ENCODE results near the gene ANKRD42. TPM values are rescaled to one million over a fixed set of nuclear protein-coding genes. Genes with fewer than 3 reads are reported as not detected.

ANKRD42 gene
- total RNA-seq, 6 experiments from 2014 or later: 11.9 to 16.5 (median 13.1) TPM

DNA sequence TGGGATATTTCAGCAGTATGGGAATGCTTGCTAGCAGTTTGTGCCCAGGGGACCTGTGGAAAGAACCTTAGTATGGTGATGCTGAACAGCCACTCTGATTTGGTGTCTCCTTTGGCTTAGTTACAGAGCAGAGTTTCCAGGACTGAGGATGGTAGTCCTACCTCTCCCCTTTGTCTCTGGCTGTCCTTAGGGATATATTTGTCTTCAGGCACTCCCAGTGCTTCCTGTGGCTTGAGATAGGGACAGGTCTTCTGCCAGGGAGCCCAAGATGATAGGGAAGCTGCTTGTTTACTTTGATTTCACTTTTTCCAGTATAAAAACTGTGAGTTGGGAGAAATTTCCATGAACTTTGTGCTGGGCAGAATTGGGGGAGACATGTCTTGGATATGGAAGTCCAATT lies 28.2 kb downstream of the ANKRD42 start:
- Mint-ChIP-seq H3K36me3 (ENCODE audit: low read depth) (no peaks in the 10 kb centered on the region), H3K27me3 (ENCODE audit: insufficient read depth) (peaks cover 2% of the 10 kb centered on the region; the same call in 1 of the 2 replicates), H3K27ac (no peak overlapping the region), H3K4me1 (ENCODE audit: low read depth) (peaks cover 8% of the 10 kb centered on the region; the same call in 1 of the 2 replicates), H3K9me3 (no peaks in the 10 kb centered on the region), H3K4me3 (no peak overlapping the region)
- no peak for DNase-seq
- TF ChIP-seq, protein P1, sequence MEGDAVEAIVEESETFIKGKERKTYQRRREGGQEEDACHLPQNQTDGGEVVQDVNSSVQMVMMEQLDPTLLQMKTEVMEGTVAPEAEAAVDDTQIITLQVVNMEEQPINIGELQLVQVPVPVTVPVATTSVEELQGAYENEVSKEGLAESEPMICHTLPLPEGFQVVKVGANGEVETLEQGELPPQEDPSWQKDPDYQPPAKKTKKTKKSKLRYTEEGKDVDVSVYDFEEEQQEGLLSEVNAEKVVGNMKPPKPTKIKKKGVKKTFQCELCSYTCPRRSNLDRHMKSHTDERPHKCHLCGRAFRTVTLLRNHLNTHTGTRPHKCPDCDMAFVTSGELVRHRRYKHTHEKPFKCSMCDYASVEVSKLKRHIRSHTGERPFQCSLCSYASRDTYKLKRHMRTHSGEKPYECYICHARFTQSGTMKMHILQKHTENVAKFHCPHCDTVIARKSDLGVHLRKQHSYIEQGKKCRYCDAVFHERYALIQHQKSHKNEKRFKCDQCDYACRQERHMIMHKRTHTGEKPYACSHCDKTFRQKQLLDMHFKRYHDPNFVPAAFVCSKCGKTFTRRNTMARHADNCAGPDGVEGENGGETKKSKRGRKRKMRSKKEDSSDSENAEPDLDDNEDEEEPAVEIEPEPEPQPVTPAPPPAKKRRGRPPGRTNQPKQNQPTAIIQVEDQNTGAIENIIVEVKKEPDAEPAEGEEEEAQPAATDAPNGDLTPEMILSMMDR (IDR thresholded peaks at IDR 0.05): no peak

DNA sequence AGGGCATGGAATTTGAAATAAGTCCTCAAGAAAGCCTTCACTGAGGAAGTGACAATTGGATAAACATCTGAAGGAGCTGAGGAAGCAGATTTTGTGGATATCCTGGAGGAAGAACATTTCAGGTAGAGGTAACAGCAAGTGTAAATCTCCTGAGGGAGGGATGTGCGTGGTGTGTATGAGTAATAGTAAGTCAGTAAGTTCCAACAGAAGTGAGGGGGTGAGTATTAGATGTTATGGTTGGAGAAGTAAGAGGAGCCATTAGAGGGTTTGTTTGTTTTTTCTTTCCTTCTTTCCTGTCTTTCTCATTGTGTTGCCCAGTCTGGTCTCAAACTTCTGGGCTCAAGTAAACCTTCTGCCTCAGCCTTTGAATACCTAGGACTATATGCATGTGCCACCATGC lies 29.0 kb downstream of the ANKRD42 start:
- DNase-seq: peak; percentile 2
- TF ChIP-seq, protein P1 (IDR thresholded peaks at IDR 0.05): no peak
- peaks cover 2% of the 10 kb centered on the region; the same call in 1 of the 2 replicates for H3K27me3 Mint-ChIP-seq (ENCODE audit: insufficient read depth)
- H3K27ac Mint-ChIP-seq: no peak overlapping the region
- H3K4me1 Mint-ChIP-seq (ENCODE audit: low read depth): peaks cover 8% of the 10 kb centered on the region; the same call in 1 of the 2 replicates
- no peaks in the 10 kb centered on the region for H3K36me3 Mint-ChIP-seq (ENCODE audit: low read depth)
- H3K4me3 Mint-ChIP-seq: no peak overlapping the region
- H3K9me3 Mint-ChIP-seq: no peaks in the 10 kb centered on the region

DNA sequence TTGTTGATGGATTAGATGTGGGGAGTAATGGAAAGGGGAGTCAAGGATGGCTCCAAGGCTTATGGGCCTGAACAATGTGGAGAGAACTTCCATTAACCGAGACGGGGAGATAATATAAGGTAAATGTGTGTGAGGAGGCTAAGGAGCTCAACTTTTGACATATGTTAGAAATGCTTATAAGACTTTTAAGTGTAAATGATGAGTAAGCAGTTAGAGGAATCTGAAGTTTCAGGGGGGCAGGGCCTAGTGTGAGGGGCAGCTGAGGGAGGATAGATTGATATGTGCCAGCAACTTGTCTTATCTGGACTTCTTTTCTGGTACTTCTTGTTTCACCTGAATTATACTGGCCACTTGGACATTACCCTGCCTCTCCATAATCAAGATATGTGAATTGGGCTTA lies 29.9 kb downstream of the ANKRD42 start:
- no peak overlapping the region for H3K27ac Mint-ChIP-seq
- peaks cover 2% of the 10 kb centered on the region; the same call in 1 of the 2 replicates for H3K27me3 Mint-ChIP-seq (ENCODE audit: insufficient read depth)
- DNase-seq: no peak
- no peaks in the 10 kb centered on the region for H3K36me3 Mint-ChIP-seq (ENCODE audit: low read depth)
- no peak overlapping the region for H3K4me3 Mint-ChIP-seq
- no peaks in the 10 kb centered on the region for H3K9me3 Mint-ChIP-seq
- TF ChIP-seq, protein P1 (IDR thresholded peaks at IDR 0.05): no peak
- H3K4me1 Mint-ChIP-seq (ENCODE audit: low read depth): peaks cover 8% of the 10 kb centered on the region; the same call in 1 of the 2 replicates

DNA sequence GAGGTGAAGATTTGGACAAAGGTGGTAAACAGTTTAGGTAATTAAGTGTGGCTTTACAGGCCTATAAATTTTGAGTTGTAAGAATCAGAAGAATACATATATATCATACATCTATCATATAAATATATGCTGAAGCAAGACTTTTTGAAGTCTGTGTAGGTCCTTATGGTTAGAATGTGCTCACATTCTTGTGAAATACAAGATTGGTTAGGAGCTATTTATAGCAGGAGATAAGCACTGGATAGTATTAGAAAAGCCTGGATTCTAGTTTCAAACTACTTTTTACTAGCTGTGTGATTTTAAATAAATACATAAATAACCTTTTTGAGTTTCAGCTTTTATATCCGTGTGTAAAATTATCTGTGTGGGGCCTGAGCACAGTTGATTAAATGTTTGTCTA lies 42.3 kb downstream of the ANKRD42 start:
- Mint-ChIP-seq H3K27ac (no peak overlapping the region), H3K4me3 (no peak overlapping the region), H3K27me3 (ENCODE audit: insufficient read depth) (peaks cover 2% of the 10 kb centered on the region; the same call in 1 of the 2 replicates), H3K9me3 (no peaks in the 10 kb centered on the region), H3K36me3 (ENCODE audit: low read depth) (no peaks in the 10 kb centered on the region), H3K4me1 (ENCODE audit: low read depth) (peaks cover 11% of the 10 kb centered on the region)
- TF ChIP-seq, protein P1 (IDR thresholded peaks at IDR 0.05): no peak
- no peak for DNase-seq

DNA sequence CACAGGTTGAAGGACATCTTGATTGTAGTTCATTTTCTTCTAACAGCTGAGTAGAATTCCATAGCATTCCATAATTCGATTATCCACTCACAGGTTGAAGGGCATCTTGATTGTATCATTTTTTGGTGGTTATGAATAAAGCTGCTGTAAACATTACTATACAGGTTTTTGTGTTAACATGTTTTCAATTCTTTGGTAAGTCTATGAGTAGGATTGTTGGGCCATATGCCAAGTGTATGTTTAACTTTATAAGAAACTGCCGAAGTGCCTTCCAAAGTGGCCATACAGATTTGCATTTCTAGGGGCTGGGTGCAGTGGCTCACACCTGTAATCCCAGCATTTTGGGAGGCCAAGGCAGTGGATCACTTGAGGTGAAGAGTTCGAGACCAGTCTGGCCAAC lies 44.6 kb downstream of the ANKRD42 start:
- no peaks in the 10 kb centered on the region; the same call in 1 of the 2 replicates for H3K27me3 Mint-ChIP-seq (ENCODE audit: insufficient read depth)
- no peak for DNase-seq
- no peak overlapping the region for H3K4me3 Mint-ChIP-seq
- no peak overlapping the region for H3K27ac Mint-ChIP-seq
- no peaks in the 10 kb centered on the region for H3K36me3 Mint-ChIP-seq (ENCODE audit: low read depth)
- H3K9me3 Mint-ChIP-seq: no peaks in the 10 kb centered on the region
- TF ChIP-seq, protein P1 (IDR thresholded peaks at IDR 0.05): no peak
- peaks cover 16% of the 10 kb centered on the region for H3K4me1 Mint-ChIP-seq (ENCODE audit: low read depth)
